Breast epithelium (tissue), 3 donors: ENCODE data around the gene LMNTD1.

Experiments
- POLR2A ChIP-seq: fragments of 450-650 bp; IDR thresholded peaks from one replicate; pipeline ENCODE4 v1.6.1; 2016; ENCODE audit warnings: antibody characterized with exemption, mild to moderate bottlenecking, moderate library complexity
- POLR2AphosphoS5 ChIP-seq, 3 donors: sonication (generic); formaldehyde crosslinking; IDR thresholded peaks; one replicate each; pipeline ENCODE4 v1.6.1; 2017; ENCODE audit warnings: antibody characterized with exemption in 3 of 3
- TF ChIP-seq, protein P1 (sequence below), 3 donors: fragments of 450-650 bp; IDR thresholded peaks; one replicate each; pipeline ENCODE4 v1.5.1; 2016 to 2017; ENCODE audit warnings: antibody characterized with exemption in 3 of 3, mild to moderate bottlenecking in 3 of 3, moderate library complexity in 3 of 3

DNA sequence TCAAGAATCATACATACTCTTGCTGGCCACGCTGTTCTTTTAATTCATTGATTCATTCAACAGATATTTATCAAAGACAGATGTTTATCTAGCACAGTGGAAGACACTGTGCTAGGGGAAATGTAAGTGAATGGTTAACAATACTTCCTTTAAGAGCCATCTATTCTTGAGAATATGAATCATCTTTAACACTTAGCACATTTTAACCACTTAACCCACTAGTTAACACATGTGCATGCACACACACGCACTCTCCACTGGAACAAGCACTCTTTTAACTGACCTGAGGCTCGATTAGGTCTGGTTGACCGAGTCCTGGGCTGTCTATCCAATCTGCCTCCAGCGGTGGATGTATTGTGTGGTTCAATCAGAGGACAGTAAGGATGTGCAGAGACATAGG, 34.6 kb downstream of the LMNTD1 start:
- TF ChIP-seq, protein P1, sequence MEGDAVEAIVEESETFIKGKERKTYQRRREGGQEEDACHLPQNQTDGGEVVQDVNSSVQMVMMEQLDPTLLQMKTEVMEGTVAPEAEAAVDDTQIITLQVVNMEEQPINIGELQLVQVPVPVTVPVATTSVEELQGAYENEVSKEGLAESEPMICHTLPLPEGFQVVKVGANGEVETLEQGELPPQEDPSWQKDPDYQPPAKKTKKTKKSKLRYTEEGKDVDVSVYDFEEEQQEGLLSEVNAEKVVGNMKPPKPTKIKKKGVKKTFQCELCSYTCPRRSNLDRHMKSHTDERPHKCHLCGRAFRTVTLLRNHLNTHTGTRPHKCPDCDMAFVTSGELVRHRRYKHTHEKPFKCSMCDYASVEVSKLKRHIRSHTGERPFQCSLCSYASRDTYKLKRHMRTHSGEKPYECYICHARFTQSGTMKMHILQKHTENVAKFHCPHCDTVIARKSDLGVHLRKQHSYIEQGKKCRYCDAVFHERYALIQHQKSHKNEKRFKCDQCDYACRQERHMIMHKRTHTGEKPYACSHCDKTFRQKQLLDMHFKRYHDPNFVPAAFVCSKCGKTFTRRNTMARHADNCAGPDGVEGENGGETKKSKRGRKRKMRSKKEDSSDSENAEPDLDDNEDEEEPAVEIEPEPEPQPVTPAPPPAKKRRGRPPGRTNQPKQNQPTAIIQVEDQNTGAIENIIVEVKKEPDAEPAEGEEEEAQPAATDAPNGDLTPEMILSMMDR (IDR thresholded peaks at IDR 0.05) = no peak
- TF ChIP-seq POLR2A (no peak), POLR2AphosphoS5 (IDR thresholded peaks at IDR 0.05) (no peak)
